ENCODE results near the gene NCBP2. TPM values are rescaled to one million over a fixed set of nuclear protein-coding genes. Genes with fewer than 3 reads are reported as not detected.

Gene NCBP2
- total RNA-seq, 1 donor from 2014 or later = 80.8 TPM

DNA sequence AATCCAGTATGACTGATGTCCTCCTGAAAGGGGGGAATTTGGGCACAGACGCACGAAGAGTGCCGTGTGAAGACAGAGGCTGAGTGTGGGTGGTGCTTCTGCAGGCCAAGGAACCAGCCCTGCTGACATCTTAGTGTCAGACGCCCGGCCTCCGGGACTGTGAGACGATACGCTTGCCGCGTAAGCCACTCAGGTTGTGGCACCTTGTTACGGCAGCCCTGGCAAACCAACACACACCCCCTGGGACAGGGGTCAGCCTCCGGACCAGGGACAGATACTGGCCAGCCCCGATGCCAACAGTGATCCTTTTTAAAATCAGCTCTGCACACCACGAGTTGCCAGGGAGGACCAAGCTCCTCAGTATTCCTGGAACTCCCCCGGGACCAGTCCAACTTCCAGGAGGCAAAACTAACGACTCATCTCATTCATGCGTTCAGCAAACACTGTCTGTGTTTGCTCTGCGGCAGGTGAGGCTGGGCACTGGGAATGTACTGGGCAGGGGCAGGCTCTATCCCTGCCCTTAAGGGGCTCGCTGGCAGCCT is 47.5 kb upstream of the NCBP2 start:
- no peak for TF ChIP-seq EZH2 (IDR thresholded peaks at IDR 0.05)
- no peak for TF ChIP-seq EZH2phosphoT487 (IDR thresholded peaks at IDR 0.05)
- no peak for TF ChIP-seq CTCF (IDR thresholded peaks at IDR 0.05)
- no peaks in the 10 kb centered on the region for H3K36me3 ChIP-seq
- H3K27me3 Mint-ChIP-seq (ENCODE audit: insufficient read depth, low read depth) = peaks cover 12% of the 10 kb centered on the region
- H3K9me3 Mint-ChIP-seq = no peaks in the 10 kb centered on the region
- H4K20me1 ChIP-seq (ENCODE audit: low read depth) = no peaks in the 10 kb centered on the region
- H3K27me3 ChIP-seq = no peaks in the 10 kb centered on the region
- peaks cover 3% of the 10 kb centered on the region for H3K4me1 ChIP-seq
- peaks cover 12% of the 10 kb centered on the region for H3K4me1 Mint-ChIP-seq
- H3F3A ChIP-seq (ENCODE audit: low read depth) = no peaks in the 10 kb centered on the region
- no peak overlapping the region for H3K27ac ChIP-seq
- no peak overlapping the region for H3K4me3 Mint-ChIP-seq
- no peak overlapping the region for H3K9ac ChIP-seq
- H3K4me3 ChIP-seq = no peak overlapping the region
- no peaks in the 10 kb centered on the region for H3K9me3 ChIP-seq (ENCODE audit: low read depth)
- H2AFZ ChIP-seq (replicated peaks) = no peak overlapping the region
- no peak for DNase-seq (ENCODE audit: low spot score)
- H3K36me3 Mint-ChIP-seq = no peaks in the 10 kb centered on the region
- no peak overlapping the region for H3K4me2 ChIP-seq
- H3K79me2 ChIP-seq (ENCODE audit: low read depth) = no peaks in the 10 kb centered on the region
- H3K27ac Mint-ChIP-seq = no peak overlapping the region

DNA sequence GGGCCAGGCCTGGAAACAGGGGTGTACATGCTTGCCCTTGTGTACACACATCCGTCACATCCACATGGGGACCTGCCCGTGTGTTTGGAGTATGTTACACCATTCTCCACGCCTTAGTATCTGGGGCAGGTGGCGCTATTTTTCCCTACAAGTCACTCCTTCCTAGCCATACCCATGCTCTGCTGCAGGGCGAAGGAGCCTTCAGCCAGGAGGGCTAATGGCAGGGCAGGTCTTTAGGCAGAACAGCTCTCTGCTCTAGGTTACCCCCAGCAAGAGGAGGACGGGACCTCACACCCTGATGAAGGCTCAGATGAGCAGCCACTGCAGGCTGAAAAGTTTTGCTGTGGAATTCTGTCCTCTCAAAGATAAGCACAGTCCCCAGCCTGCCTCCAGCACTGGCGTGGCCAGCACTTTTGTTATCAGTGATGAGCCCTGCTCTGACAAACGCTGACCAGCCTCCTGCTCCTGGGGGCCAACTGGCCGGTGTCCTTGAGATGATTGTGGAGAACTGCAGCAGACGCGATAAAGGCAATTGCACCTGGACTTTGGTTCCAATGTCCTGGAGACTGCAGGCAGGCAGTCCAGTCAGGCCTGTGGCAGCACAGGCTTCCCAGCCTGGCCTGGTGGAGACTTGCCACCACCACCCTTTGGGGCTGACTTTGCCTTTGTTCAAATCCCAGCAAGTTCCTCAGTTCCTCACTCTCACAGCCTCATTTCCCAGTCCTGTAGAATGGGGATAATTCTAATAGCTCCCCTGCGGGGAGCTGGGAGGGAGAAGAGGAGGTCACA is 46.1 kb upstream of the NCBP2 start:
- no peaks in the 10 kb centered on the region for H3K27me3 ChIP-seq
- H3K4me3 Mint-ChIP-seq = no peak overlapping the region

DNA sequence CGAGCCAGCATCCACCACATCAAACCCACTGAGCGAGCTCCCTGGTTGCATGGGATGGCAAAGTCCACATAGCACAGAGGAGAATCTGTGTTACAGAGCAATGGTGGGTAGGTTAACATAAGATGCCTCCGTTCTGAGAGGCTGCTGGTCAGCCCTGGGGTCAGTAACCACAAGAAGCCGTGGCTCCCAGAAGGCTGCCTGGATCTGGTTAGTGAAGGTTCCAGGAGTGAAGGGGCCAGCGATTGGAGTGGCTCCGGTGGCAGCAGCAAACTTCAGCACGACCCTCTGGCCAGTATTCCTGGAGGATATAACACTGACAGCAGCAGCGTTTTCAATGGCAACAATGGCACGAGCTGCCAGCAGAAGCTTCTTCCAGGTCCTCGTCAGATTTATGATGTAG is 44.7 kb upstream of the NCBP2 start:
- Histone ChIP-seq H3K79me2 (ENCODE audit: low read depth) (no peaks in the 10 kb centered on the region), H3K9me3 (ENCODE audit: low read depth) (no peaks in the 10 kb centered on the region), H3K4me2 (no peak overlapping the region), H2AFZ (replicated peaks) (no peak overlapping the region), H3K27me3 (no peaks in the 10 kb centered on the region), H3K36me3 (no peaks in the 10 kb centered on the region), H3K4me1 (no peaks in the 10 kb centered on the region), H4K20me1 (ENCODE audit: low read depth) (no peaks in the 10 kb centered on the region), H3K9ac (no peak overlapping the region), H3F3A (ENCODE audit: low read depth) (no peaks in the 10 kb centered on the region), H3K4me3 (no peak overlapping the region), H3K27ac (no peak overlapping the region)
- peaks cover 7% of the 10 kb centered on the region for H3K9me3 Mint-ChIP-seq
- H3K27ac Mint-ChIP-seq = no peak overlapping the region
- peaks cover 2% of the 10 kb centered on the region for H3K36me3 Mint-ChIP-seq
- DNase-seq (ENCODE audit: low spot score) = no peak
- no peak overlapping the region for H3K4me3 Mint-ChIP-seq
- peaks cover 12% of the 10 kb centered on the region for H3K27me3 Mint-ChIP-seq (ENCODE audit: insufficient read depth, low read depth)
- H3K4me1 Mint-ChIP-seq = peaks cover 3% of the 10 kb centered on the region
- TF ChIP-seq CTCF (IDR thresholded peaks at IDR 0.05) (no peak), EZH2 (IDR thresholded peaks at IDR 0.05) (no peak), EZH2phosphoT487 (IDR thresholded peaks at IDR 0.05) (no peak)

More for the DNA sequence above, 46.1 kb upstream of the NCBP2 start:
- Histone ChIP-seq H2AFZ (replicated peaks) (peak overlapping the region; percentile 55), H3K4me1 (no peaks in the 10 kb centered on the region), H3K27ac (no peak overlapping the region), H3K4me3 (no peak overlapping the region), H3F3A (ENCODE audit: low read depth) (no peaks in the 10 kb centered on the region), H3K79me2 (ENCODE audit: low read depth) (no peaks in the 10 kb centered on the region), H3K4me2 (no peak overlapping the region), H4K20me1 (ENCODE audit: low read depth) (no peaks in the 10 kb centered on the region), H3K9ac (no peak overlapping the region), H3K9me3 (ENCODE audit: low read depth) (no peaks in the 10 kb centered on the region), H3K36me3 (no peaks in the 10 kb centered on the region)
- H3K9me3 Mint-ChIP-seq = peaks cover 2% of the 10 kb centered on the region
- H3K27ac Mint-ChIP-seq = no peak overlapping the region
- peaks cover 3% of the 10 kb centered on the region for H3K4me1 Mint-ChIP-seq
- peaks cover 12% of the 10 kb centered on the region for H3K27me3 Mint-ChIP-seq (ENCODE audit: insufficient read depth, low read depth)
- no peaks in the 10 kb centered on the region for H3K36me3 Mint-ChIP-seq
- DNase-seq (ENCODE audit: low spot score) = peak; percentile 65
- TF ChIP-seq EZH2 (IDR thresholded peaks at IDR 0.05) = no peak
- peak; percentile 45 for TF ChIP-seq CTCF (IDR thresholded peaks at IDR 0.05)

All from neural progenitor cell (in vitro differentiated cells).